Stimulated activated CD4-positive, alpha-beta T cell treated with anti-CD3 and anti-CD28 coated beads, Interleukin-12 subunit alpha, Interleukin-12 subunit beta, amount 100 ng/mL, for 48 hours (primary cell): Measurements from ENCODE around the gene ATP6V0D1.
"Not testable (repeated sequence)": the region's sequence is repeated elsewhere in the genome, so short reads cannot be mapped to it uniquely, and the experiment has no call there.

Experiments used
- DNase-seq, 3 donors: peaks; one replicate each; pipeline ENCODE4 v3.0.0-alpha.2; 2020; ENCODE audit warnings: low read depth in 2 of 3, low spot score in 1 of 3

The ATP6V0D1 gene

DNA sequence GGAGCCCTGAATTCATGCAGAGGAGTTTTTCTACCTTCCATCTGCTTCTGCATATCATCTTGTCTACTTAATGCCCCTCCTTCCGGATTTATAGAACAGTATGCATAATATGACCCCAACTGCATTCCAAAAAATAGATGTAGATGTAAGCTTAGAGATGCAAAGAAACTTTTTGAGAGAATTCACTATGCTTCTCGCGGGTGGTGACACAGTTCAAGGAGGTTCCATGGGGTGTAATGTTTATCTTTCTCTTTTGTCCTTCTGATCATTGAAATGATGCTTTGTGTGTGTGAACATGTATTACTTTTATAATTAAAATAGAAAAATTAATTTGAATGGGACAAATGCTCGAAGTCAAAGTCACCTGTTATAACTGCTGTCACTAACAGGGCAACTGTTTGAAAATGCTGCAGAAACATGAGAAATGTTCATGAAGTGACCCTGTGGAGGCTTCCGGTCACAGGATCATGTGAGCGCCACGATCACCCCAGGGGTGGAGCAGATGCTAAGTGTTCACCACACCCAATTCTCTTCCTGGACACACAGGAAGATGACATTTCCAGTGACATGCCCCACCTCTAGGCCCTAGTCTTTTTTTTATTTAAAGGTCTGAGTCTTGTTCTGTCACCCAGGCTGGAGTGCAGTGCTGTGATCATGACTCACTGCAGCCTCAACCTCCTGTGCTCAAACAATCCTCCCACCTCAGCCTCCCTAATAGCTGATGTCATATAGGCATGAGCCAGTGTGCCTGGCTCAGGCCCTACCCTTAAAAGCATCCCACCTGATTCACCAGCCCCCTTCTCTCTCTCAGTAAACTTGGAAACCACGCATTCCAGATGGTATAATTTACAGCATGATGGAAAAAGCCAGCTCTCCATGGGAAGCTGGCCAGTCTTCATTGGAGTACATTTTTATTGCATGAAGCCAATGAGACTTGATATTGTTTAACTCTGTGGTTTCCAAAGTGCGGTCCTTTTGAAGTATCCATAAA is 23.4 kb upstream of the ATP6V0D1 start:
- DNase-seq = peak in 2 of 3 donors; percentile 15 to 29

GRCh38 chr16:67499106-67499505 is 18.1 kb upstream of the ATP6V0D1 start:
- no peak for DNase-seq

DNA sequence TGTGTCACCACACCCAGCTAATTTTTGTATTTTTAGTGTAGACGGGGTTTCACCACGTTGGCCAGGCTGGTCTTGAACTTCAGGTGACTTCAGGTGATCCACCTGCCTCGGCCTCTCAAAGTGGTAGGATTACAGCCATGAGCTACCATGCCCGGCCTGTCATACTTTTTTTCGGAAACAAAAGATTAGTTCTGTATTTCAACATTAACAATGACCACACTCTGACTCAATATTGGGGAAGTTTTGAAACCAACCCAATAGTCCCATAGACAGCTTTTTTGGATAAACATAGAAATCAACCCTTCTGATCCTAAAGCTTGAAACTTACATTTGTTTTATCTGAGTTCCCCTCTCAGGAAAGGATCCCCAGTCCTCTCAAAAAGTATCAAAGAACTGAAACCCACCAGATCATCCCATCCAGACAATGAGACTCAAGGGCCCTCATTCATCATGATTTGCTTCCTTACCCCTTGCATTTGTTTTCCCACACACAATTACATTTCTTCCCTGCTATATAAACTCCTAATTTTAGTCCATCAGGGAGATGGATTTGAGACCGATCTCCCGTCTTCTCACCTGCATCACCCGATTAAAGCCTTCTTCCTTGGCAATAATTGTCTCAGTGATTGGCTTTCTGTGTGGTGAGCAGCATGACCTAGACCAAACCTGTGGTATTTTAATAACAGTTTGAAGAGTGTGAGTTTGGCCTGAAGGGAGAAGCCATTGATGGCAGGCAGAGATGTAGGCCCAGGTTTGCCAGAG is 9.6 kb upstream of the ATP6V0D1 start:
- DNase-seq = no peak

DNA sequence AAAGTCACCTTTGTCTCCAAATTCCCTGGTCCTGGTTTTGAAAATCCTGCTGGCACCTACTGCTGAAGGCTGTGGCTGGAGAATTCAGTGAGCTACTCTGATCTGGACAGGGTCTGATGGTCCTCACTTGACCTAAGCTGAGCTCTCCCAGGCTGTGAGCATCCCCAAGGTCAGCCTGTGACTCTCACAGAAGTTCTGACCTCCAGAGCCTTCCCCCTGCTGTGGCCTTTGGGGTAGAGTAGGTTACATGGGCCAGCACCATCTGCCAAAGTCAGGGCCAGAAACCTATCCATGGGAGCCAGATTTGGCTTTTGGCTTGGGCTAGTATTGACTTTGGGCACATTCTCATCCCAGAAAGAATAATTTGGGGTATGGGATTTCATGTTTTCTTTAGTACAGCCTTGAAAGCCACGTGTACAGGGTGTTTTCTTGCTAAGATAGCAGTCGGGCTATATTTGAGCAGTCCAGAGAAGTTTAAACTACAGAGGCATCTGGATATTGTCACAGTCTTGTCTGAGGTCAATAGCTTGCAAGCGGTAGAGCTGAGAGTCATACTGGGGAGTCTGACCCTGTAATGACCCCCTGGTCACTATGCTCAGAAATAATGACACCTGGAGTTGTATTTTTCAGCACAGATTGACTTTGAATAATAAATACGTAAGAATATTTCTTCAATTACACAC is 8.6 kb upstream of the ATP6V0D1 start:
- DNase-seq = no peak

DNA sequence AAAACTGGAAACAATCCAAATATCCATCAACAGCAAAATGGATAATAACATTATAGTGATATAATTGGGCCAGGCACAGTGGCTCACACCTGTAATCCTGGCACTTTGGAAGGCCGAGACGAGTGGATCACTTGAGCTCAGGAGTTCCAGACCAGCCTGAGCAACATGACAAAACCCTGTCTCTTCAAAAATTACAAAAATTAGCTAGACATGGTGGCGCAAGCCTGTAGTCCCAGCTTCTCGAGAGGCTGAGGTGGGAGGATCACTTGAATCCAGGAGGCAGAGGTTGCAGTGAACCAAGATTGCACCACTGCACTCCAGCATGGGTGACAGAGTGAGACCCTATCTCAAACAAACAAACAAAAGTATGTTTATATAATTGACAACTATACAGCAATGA is 6.6 kb upstream of the ATP6V0D1 start:
- DNase-seq = not testable (repeated sequence)

- DNase-seq = no peak
Observed at GRCh38 chr16:67486805-67487204, 5.8 kb upstream of the ATP6V0D1 start.

DNA sequence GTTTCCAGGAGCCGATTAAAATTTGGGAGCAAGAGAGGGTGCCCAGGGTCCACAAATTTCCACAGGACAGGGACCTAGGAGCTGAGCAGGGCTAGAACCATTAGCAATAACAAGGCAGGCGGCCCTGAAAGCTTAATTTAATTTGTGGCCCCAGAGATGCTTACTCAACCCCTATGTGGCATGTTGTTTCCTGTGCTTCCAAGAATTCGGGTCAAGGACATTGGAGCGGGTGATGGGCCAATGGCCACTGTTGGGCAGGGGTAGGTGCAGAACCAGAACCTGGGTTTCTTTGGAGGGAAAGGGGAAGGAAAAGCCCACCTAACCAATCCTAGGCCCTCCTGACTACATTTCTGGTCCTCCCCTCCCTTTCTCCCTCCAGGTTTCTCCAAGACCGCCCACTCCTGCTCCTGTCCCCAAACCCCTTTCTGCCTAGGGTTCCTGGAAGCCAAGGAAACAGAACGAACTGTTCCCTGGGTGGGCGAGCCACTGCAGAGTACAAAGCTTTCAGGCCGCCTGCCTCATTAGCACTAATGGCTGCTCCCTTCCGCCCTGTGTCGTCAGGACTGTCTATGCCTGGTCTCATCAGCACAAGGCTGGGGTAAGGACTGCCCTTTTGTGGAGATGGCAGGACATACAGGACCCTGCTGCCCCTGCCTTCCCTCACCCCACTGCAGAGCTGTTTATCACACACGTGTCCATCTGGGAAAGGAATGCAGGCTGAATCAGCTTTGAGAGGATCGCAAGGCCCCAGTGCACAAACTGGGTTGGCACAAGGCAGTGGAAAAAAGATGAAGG is 3.0 kb upstream of the ATP6V0D1 start:
- DNase-seq = no peak

- no peak for DNase-seq
Observed at GRCh38 chr16:67483150-67483549, 2.2 kb upstream of the ATP6V0D1 start, which contains the start of gene AGRP. TSS of gene AGRP (minus strand) at chr16:67483547. CDS start at chr16:67483398, 149 bp downstream.

GRCh38 chr16:67482233-67482924 is 1.4 kb upstream of the ATP6V0D1 start:
- no peak for DNase-seq

- peak; percentile 39 to 53 (median 45) for DNase-seq
Observed at GRCh38 chr16:67481561-67482232, 740 bp upstream of the ATP6V0D1 start.

DNA sequence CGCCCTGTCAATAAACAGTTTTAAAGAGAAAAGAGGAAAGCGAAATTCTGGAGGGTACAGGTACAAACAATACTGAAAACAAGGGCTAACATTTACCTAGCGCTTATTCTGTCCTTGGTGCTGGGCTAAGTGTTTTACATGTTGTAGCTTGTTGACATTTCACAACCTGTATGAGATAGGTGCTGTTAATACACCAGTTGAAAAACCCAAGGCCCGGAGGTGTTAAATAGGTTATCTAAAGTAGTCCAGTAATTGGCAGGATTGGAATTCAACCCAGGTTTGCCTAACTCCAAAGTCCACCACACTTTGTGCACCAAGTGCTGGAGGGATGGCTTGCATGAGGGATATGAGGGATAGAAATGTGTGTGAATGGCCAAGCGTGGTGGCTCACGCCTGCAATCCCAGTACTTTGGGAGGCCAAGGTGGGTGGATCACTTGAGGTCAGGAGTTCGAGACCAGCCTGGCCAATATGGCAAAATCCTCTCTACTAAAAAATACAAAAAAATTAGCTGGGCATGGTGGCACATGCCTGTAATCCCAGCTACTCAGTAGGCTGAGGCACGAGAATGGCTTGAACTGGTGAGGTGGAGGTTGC is 2.9 kb downstream of the ATP6V0D1 start:
- DNase-seq = no peak

GRCh38 chr16:67474551-67475455 is 6.2 kb downstream of the ATP6V0D1 start:
- DNase-seq = no peak

GRCh38 chr16:67471758-67472384 is 9.1 kb downstream of the ATP6V0D1 start:
- no peak for DNase-seq

- no peak for DNase-seq
Observed at GRCh38 chr16:67470359-67470758, 10.6 kb downstream of the ATP6V0D1 start.

DNA sequence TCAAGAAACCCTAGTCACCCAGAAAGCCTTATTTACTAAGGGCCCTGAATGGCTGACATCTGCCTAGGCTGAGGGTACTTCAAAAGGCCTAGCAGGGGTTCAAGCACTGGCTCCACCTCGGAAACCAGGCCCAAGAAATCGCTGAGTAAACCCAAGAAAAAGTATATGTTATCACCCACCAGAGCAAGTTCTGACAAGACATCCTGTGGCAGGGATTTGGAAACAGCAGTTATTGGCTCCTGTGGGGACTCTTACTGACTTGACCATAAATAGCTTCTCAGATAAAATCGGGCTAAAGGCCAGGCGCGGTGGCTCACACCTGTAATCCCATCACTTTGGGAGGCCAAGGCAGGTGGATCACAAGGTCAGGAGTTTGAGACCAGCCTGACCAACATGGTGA is 12.2 kb downstream of the ATP6V0D1 start:
- DNase-seq = no peak

DNA sequence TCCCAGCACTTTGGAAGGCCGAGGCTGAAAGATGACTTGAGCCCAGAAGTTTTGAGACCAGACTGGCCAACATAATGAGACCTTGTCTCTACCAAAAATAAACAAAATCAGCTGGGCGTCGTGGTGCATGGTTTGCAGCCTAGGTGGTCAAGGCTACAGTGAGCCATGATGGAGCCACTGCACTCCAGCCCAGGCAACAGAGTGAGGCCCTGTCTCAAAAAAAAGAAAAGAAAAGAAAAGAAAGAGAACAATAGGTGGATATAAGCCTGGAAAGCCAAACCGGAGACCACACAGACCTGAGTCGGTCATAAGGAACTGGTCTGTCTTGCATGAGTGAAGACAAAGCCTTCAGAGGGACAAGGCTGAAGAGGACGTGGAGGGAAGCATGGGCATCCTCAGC is 14.4 kb downstream of the ATP6V0D1 start:
- no peak for DNase-seq

GRCh38 chr16:67464565-67464964 is 16.4 kb downstream of the ATP6V0D1 start:
- DNase-seq = no peak

- DNase-seq = no peak
Observed at GRCh38 chr16:67463691-67464090, 17.3 kb downstream of the ATP6V0D1 start.
